Gastrocnemius medialis (tissue), 4 donors: ENCODE data around the gene CCDC47. TPM values are rescaled to one million over a fixed set of nuclear protein-coding genes. Genes with fewer than 3 reads are reported as not detected.
A peak's percentile ranks its signal among the peaks of the same experiment; 100 is the strongest.

ENCODE experiments used
- ATAC-seq, 2 donors: fragments of 150-250 bp; one replicate each; pipeline ENCODE4 v1.9.1; 2016
- DNase-seq, 2 donors: peaks; one replicate each; pipeline ENCODE4 v3.0.0-alpha.2; 2019
- H3K27ac ChIP-seq, 4 donors: fragments of 200-600 bp; sonication (generic); 1 replicate in 1 of 4; 2 replicates in 3 of 4; pipeline ENCODE4 v1.5.1; 2016 to 2018; ENCODE audit warnings: mild to moderate bottlenecking in 2 of 4, moderate library complexity in 1 of 4
- H3K27me3 ChIP-seq, 3 donors: fragments of 200-600 bp; sonication (generic) in 2 of 3; 1 replicate in 1 of 3; 2 replicates in 2 of 3; pipeline versions ENCODE4 v1.5.1 to v1.6.0; 2016 to 2019; ENCODE audit warnings: mild to moderate bottlenecking in 1 of 3, moderate library complexity in 1 of 3
- H3K36me3 ChIP-seq, 2 donors: fragments of 200-600 bp; sonication (generic) in 1 of 2; one replicate each; pipeline ENCODE4 v1.5.1; 2017 to 2018
- H3K4me1 ChIP-seq, 2 donors: fragments of 200-600 bp; sonication (generic) in 1 of 2; one replicate each; pipeline ENCODE4 v1.5.1; 2016 to 2017; ENCODE audit warnings: mild to moderate bottlenecking in 2 of 2
- H3K4me3 ChIP-seq, 4 donors: fragments of 200-600 bp; sonication (generic) in 3 of 4; 1 replicate in 1 of 4; 2 replicates in 3 of 4; pipeline ENCODE4 v1.5.1; 2016 to 2019; ENCODE audit warnings: mild to moderate bottlenecking in 2 of 4
- H3K9me3 ChIP-seq, 3 donors: fragments of 200-600 bp; sonication (generic) in 2 of 3; 1 replicate in 1 of 3; 2 replicates in 2 of 3; pipeline ENCODE4 v1.5.1; 2016 to 2019
- CTCF ChIP-seq, 5 experiments: fragments of 450-650 bp in 3 of 5; fragments of 200-600 bp in 2 of 5; sonication (generic) in 2 of 5; IDR thresholded peaks in 4 of 5; conservative IDR thresholded peaks in 1 of 5; 1 replicate in 4 of 5; 2 replicates in 1 of 5; pipeline ENCODE4 v1.5.1; 2016 to 2019; ENCODE audit warnings: antibody characterized with exemption in 5 of 5, mild to moderate bottlenecking in 3 of 5, moderate library complexity in 3 of 5
- POLR2A ChIP-seq, 2 donors: fragments of 450-650 bp; IDR thresholded peaks; one replicate each; pipeline ENCODE4 v1.6.1; 2017; ENCODE audit warnings: antibody characterized with exemption in 2 of 2, mild to moderate bottlenecking in 2 of 2, moderate library complexity in 2 of 2
- in situ Hi-C, 4 donors: fragments of 200-750 bp; cut with MboI; loops; one replicate each; pipeline versions ENCODE4 v1.15.0 to v1.8.0; 2017; ENCODE audit warnings: low sequenced_read_pairs in 4 of 4
- intact Hi-C: fragments of 100-400 bp; cut with DNase I; formaldehyde crosslinking; loops from one replicate; pipeline ENCODE4 v1.15.1; 2023; ENCODE audit warnings: low total_unique reads
- total RNA-seq, 4 donors: library from RNA; depleted of rRNA; stranded (reverse); fragments of >200 nt; gene quantifications; one replicate each; pipeline versions ENCODE4 v1.1.0 to v1.2.3, GENCODE V29; 2016

The CCDC47 gene
- total RNA-seq = 100 to 1,000 TPM in 1 of 4 donors, 10 to 100 TPM in 3; 81.0 to 110 (median 86.8) TPM

- peaks cover 32 to 34% of the 10 kb centered on the region in 2 donors for H3K4me1 ChIP-seq
- H3K27me3 ChIP-seq = no peaks in the 10 kb centered on the region
- intact Hi-C loops = loop anchor here (1.0 to 10.0 kb wide), 6 partner anchors 32 to 1849 kb away; partner anchors contain the start of genes FTSJ3, INTS2, MAP3K3 and PSMC5
- no peaks in the 10 kb centered on the region for H3K36me3 ChIP-seq
- TF ChIP-seq CTCF (IDR thresholded peaks at IDR 0.05 in 4 of 5, conservative IDR thresholded peaks at IDR 0.05 in 1 of 5) (peak in 1 of 5 experiments; percentile 5), POLR2A (IDR thresholded peaks at IDR 0.05) (peak; percentile 97 to 98)
- no peaks in the 10 kb centered on the region for H3K9me3 ChIP-seq
- ATAC-seq (peak; percentile 92 to 96), DNase-seq (peak; percentile 99)
- H3K4me3 ChIP-seq = peak within 1 kb of the TSS; percentile 92 to 98 (median 94)
- peak within 1 kb of the TSS; percentile 92 to 98 (median 98) for H3K27ac ChIP-seq
- in situ Hi-C loops = no loop called here
Measured at GRCh38 chr17:63773272-63774140, at the start of gene CCDC47. Gene CCDC47, minus strand, starts transcription at chr17:63773597. Its CDS starts 7,422 bp downstream, at chr17:63766175.

DNA sequence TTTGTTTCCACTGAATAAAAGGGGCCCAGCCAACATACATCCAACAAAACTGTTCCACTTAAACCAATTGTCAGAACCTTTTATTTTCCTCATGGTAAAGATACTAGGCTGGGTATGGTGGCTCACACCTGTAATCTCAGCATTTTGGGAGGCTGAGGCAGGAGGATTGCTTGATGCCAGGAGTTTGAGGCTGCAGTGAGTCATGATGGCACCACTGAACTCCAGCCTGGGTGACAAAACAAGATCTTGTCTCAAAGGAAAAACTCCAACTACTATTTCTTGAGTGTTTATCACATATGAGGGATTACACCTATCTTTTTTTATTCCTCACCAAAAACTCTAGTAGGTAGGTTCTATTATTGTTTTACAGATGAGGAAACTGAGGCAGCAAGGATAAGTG lies 49.1 kb upstream of the CCDC47 start:
- in situ Hi-C loops (no loop called here), intact Hi-C loops (loop anchor here (10.0 kb wide), 1 partner anchor 682 kb away; the partner anchor contains the start of genes CEP95 and DDX5)
- peaks cover 13 to 16% of the 10 kb centered on the region in 2 donors for H3K4me1 ChIP-seq
- H3K4me3 ChIP-seq = no peak overlapping the region
- DNase-seq (no peak), ATAC-seq (no peak)
- peaks cover 5 to 84% of the 10 kb centered on the region in 2 donors for H3K36me3 ChIP-seq
- peak overlapping the region; percentile 41 to 76 (median 54) for H3K27ac ChIP-seq
- H3K27me3 ChIP-seq = no peaks in the 10 kb centered on the region
- no peaks in the 10 kb centered on the region for H3K9me3 ChIP-seq
- TF ChIP-seq POLR2A (IDR thresholded peaks at IDR 0.05) = no peak
- TF ChIP-seq CTCF (IDR thresholded peaks at IDR 0.05 in 4 of 5, conservative IDR thresholded peaks at IDR 0.05 in 1 of 5) = no peak

- H3K27me3 ChIP-seq = no peaks in the 10 kb centered on the region
- DNase-seq (peak in 1 of 2 donors; percentile 52), ATAC-seq (peak; percentile 56 to 79)
- peaks cover 5 to 91% of the 10 kb centered on the region in 2 donors for H3K36me3 ChIP-seq
- H3K4me3 ChIP-seq = no peak overlapping the region
- H3K27ac ChIP-seq = peak overlapping the region; percentile 41 to 76 (median 54)
- in situ Hi-C loops = no loop called here
- H3K9me3 ChIP-seq = no peaks in the 10 kb centered on the region
- intact Hi-C loops = loop anchor here (10.0 kb wide), 1 partner anchor 683 kb away; the partner anchor contains the start of genes CEP95 and DDX5
- H3K4me1 ChIP-seq = peaks cover 13 to 16% of the 10 kb centered on the region in 2 donors
- TF ChIP-seq CTCF (IDR thresholded peaks at IDR 0.05 in 4 of 5, conservative IDR thresholded peaks at IDR 0.05 in 1 of 5) (no peak), POLR2A (IDR thresholded peaks at IDR 0.05) (no peak)
Measured at GRCh38 chr17:63821804-63822203, 48.4 kb upstream of the CCDC47 start.

GRCh38 chr17:63820963-63821561 lies 47.7 kb upstream of the CCDC47 start:
- H3K27me3 ChIP-seq = no peaks in the 10 kb centered on the region

More at GRCh38 chr17:63820963-63821561, 47.7 kb upstream of the CCDC47 start:
- Histone ChIP-seq H3K9me3 (no peaks in the 10 kb centered on the region), H3K27ac (peak overlapping the region in 3 of 4 donors; percentile 53 to 76 (median 56)), H3K4me1 (peaks cover 9 to 13% of the 10 kb centered on the region in 2 donors), H3K36me3 (peaks cover 5 to 97% of the 10 kb centered on the region in 2 donors), H3K4me3 (no peak overlapping the region)
- DNase-seq (no peak), ATAC-seq (no peak)
- in situ Hi-C loops = no loop called here
- TF ChIP-seq POLR2A (IDR thresholded peaks at IDR 0.05) = no peak
- TF ChIP-seq CTCF (IDR thresholded peaks at IDR 0.05 in 4 of 5, conservative IDR thresholded peaks at IDR 0.05 in 1 of 5) = no peak
- intact Hi-C loops = loop anchor here (10.0 kb wide), 1 partner anchor 684 kb away; the partner anchor contains the start of genes CEP95 and DDX5
